Immature natural killer cell (primary cell): ENCODE results near the gene NFATC2. TPM values are rescaled to one million over a fixed set of nuclear protein-coding genes. Genes with fewer than 3 reads are reported as not detected.
A peak's percentile ranks its signal among the peaks of the same experiment; 100 is the strongest.

Source experiments
- DNase-seq, 3 donors: peaks; one replicate each; pipeline ENCODE4 v3.0.0; 2022; ENCODE audit warnings: mixed read lengths in 1 of 3
- H3K27ac Mint-ChIP-seq, 6 donors: one replicate each; pipeline ENCODE4 v1.8.0; 2020; ENCODE audit warnings: mixed read lengths in 6 of 6, mild to moderate bottlenecking in 5 of 6, inconsistent platforms in 4 of 6, moderate library complexity in 3 of 6
- H3K27me3 Mint-ChIP-seq, 3 donors: one replicate each; pipeline ENCODE4 v1.8.0; 2020 to 2021; ENCODE audit warnings: low read depth in 3 of 3, mild to moderate bottlenecking in 3 of 3, mixed read lengths in 3 of 3, moderate library complexity in 3 of 3, inconsistent platforms in 1 of 3
- H3K36me3 Mint-ChIP-seq, 3 donors: one replicate each; pipeline ENCODE4 v1.8.0; 2020; ENCODE audit warnings: mixed read lengths in 3 of 3, inconsistent platforms in 2 of 3, mild to moderate bottlenecking in 2 of 3
- H3K4me1 Mint-ChIP-seq, 2 donors: one replicate each; pipeline ENCODE4 v1.8.0; 2020; ENCODE audit warnings: inconsistent platforms in 2 of 2, mild to moderate bottlenecking in 2 of 2, mixed read lengths in 2 of 2, moderate library complexity in 1 of 2
- H3K4me3 Mint-ChIP-seq, 5 donors: one replicate each; pipeline ENCODE4 v1.8.0; 2020; ENCODE audit warnings: mild to moderate bottlenecking in 5 of 5, mixed read lengths in 5 of 5, inconsistent platforms in 3 of 5, moderate library complexity in 3 of 5
- H3K9me3 Mint-ChIP-seq, 6 donors: one replicate each; pipeline ENCODE4 v1.8.0; 2020; ENCODE audit warnings: mild to moderate bottlenecking in 6 of 6, mixed read lengths in 6 of 6, inconsistent platforms in 4 of 6, moderate library complexity in 3 of 6
- polyA plus RNA-seq, 3 donors: library from polyadenylated mRNA; unstranded; fragments of 300-500 nt; fragmentation: Illumina TruSeq; gene quantifications; one replicate each; pipeline ENCODE4 v1.2.3, GENCODE V29; 2021

Gene NFATC2
- polyA plus RNA-seq, 3 donors from 2014 or later = 14.5 to 101 (median 21.3) TPM

DNA sequence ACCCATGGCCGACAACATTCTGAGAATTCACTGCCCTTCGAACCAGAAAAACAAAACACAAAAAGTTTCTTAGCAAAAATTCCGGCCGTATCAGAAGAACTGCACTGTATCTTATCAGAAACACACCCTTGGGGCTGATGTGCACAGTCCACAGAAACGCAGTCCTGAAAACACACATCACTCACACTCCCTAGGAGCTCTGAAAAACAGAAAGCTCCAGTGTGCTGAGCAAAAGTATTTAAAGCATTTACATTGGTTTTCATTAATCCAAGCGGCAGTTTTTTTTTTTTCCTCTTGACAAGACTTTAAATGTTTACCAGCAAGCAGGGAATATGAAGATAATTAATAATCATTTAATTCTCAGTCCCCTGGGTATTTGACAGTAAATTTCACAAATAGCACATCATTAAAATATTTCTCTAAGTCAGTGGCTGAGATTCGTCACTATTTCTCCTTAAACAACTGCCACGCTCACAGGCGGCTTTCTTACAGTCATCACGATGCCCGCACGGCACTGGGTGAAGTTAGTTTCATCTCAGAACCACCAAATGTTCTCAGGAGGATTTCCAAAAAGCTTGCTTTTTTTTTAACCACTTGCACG, 13.3 kb downstream of the NFATC2 start:
- peaks cover 5 to 36% (median 16%) of the 10 kb centered on the region in 3 donors for H3K27me3 Mint-ChIP-seq
- H3K4me3 Mint-ChIP-seq = peak overlapping the region; percentile 48 to 79 (median 74)
- no peaks in the 10 kb centered on the region for H3K9me3 Mint-ChIP-seq
- peaks cover 0 to 21% (median 8%) of the 10 kb centered on the region in 3 donors for H3K36me3 Mint-ChIP-seq
- peaks cover 100% of the 10 kb centered on the region in 2 donors for H3K4me1 Mint-ChIP-seq
- peak in 2 of 3 donors; percentile 37 to 54 for DNase-seq
- peak overlapping the region; percentile 95 to 100 (median 100) for H3K27ac Mint-ChIP-seq

DNA sequence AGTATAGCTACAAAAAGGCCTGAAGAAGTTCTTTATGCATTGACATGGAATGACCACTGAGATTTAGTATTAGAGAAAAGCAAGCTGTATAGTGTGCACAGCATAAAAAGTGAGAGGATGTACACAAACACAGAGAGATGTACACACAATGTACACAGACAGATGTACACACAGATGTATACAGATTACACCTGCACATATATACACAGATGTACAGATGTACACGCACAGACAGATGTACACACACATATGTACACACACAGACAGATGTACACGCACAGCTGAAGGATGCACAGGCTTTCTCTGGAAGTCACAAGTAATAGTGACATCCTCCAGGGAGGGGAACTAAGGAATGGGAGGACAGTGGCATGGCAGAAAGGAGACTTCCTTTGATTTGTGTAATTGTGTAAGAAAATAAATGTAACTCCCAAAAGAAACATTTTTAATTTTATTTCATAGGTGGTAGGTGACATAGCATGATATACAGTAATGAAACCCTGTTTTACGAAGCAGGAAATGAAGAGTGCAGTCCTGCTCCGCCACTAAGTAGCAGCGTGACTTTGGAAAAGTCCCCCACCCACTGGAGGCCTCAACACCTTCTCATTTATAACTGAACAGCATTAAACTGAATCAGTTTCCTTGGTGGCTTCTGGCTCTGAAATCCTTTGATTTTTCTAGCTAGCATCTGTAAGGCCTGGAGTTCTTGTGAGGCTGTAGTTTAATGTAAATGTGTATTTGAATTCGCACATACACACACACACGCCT, 14.1 kb downstream of the NFATC2 start:
- peaks cover 0 to 21% (median 8%) of the 10 kb centered on the region in 3 donors for H3K36me3 Mint-ChIP-seq
- DNase-seq = peak in 1 of 3 donors; percentile 43
- peak overlapping the region; percentile 95 to 100 (median 100) for H3K27ac Mint-ChIP-seq
- H3K4me3 Mint-ChIP-seq = peak overlapping the region; percentile 48 to 79 (median 74)
- no peaks in the 10 kb centered on the region for H3K9me3 Mint-ChIP-seq
- peaks cover 5 to 34% (median 13%) of the 10 kb centered on the region in 3 donors for H3K27me3 Mint-ChIP-seq
- peaks cover 97% of the 10 kb centered on the region in 2 donors for H3K4me1 Mint-ChIP-seq

DNA sequence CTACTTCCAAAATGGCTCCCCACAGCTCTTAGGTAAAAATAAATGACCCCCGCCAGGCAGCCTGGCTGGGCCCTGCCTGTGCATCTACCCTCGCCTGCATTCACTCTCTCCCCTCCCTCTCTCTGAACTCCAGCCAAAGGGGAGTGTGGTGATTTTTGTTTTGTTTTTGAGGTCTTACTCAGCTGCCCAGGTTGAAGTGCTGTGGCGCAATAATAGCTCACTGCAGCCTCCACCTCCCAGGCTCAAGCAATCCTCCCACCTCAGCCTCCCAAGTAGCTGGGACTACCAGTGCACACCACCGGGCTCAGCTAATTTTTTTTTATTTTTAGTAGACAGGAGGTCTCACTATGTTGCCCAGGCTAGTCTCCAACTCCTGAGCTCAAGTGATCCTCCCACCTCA, 15.8 kb downstream of the NFATC2 start:
- Mint-ChIP-seq H3K9me3 (no peaks in the 10 kb centered on the region), H3K4me1 (peaks cover 92 to 94% of the 10 kb centered on the region in 2 donors), H3K36me3 (peaks cover 9 to 26% (median 12%) of the 10 kb centered on the region in 3 donors), H3K4me3 (peak overlapping the region; percentile 82 to 83 (median 82)), H3K27ac (peak overlapping the region; percentile 93 to 100 (median 98)), H3K27me3 (peaks cover 5 to 25% (median 11%) of the 10 kb centered on the region in 3 donors)
- no peak for DNase-seq

DNA sequence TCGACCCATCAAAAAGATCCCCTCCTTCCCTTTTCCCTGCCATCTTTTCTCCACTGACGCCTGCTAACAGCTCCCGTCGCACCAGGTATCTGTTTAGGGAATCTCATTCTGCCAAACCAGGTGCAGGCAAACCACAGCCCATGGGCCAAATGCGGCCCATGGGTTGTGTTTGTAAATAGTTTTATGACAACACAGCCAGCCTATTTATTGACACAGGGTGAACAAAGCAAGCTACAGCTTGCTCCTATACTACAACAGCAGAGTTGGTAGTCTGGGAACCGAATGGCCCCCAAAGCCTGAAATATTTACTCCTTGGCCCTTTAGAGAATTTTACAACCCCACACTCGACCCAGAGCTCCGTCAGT, 16.4 kb downstream of the NFATC2 start:
- DNase-seq = no peak
- Mint-ChIP-seq H3K4me3 (peak overlapping the region; percentile 82 to 83 (median 82)), H3K36me3 (peaks cover 12 to 25% (median 13%) of the 10 kb centered on the region in 3 donors), H3K9me3 (no peaks in the 10 kb centered on the region), H3K27me3 (peaks cover 5 to 19% (median 10%) of the 10 kb centered on the region in 3 donors), H3K4me1 (peaks cover 88 to 91% of the 10 kb centered on the region in 2 donors), H3K27ac (peak overlapping the region; percentile 93 to 100 (median 98))

- Mint-ChIP-seq H3K27me3 (peaks cover 3 to 14% (median 10%) of the 10 kb centered on the region in 3 donors), H3K27ac (peak overlapping the region; percentile 93 to 100 (median 98)), H3K9me3 (no peaks in the 10 kb centered on the region), H3K4me1 (peaks cover 86 to 87% of the 10 kb centered on the region in 2 donors), H3K36me3 (peaks cover 12 to 25% (median 13%) of the 10 kb centered on the region in 3 donors), H3K4me3 (peak overlapping the region; percentile 82 to 83 (median 82))
- peak; percentile 69 to 77 (median 74) for DNase-seq
Measured at GRCh38 chr20:51525241-51526105, 17.0 kb downstream of the NFATC2 start.

- DNase-seq = no peak
- H3K9me3 Mint-ChIP-seq = no peaks in the 10 kb centered on the region
- H3K4me1 Mint-ChIP-seq = peaks cover 79 to 82% of the 10 kb centered on the region in 2 donors
- peaks cover 0 to 10% (median 10%) of the 10 kb centered on the region in 3 donors for H3K27me3 Mint-ChIP-seq
- H3K36me3 Mint-ChIP-seq = peaks cover 14 to 30% (median 17%) of the 10 kb centered on the region in 3 donors
- H3K4me3 Mint-ChIP-seq = peak overlapping the region in 4 of 5 donors; percentile 27 to 82 (median 82)
- peak overlapping the region in 5 of 6 donors; percentile 93 to 100 (median 99) for H3K27ac Mint-ChIP-seq
Measured at GRCh38 chr20:51523276-51524013, 19.1 kb downstream of the NFATC2 start.

DNA sequence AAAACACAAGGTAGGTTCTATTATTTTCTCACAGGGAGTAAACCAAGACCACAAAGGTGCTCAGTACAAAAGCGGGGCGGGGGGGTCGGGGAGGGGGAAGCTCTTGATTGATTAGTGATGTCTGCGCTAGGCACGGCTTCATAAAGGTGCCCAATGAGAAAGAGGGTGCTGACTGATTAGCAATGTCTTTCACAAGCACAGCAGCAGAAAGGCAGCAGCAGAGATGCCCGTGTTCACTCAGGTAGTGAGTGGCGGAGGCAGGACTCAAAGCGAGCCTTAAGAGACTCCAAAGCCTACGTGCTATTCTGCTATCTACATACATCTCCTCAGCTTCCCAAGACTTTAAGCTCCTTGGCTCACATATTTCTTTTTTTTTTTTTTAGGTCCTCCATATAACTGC, 20.3 kb downstream of the NFATC2 start:
- Mint-ChIP-seq H3K4me1 (peaks cover 76 to 82% of the 10 kb centered on the region in 2 donors), H3K9me3 (no peaks in the 10 kb centered on the region), H3K4me3 (peak overlapping the region in 1 of 5 donors; percentile 29), H3K36me3 (peaks cover 21 to 40% (median 24%) of the 10 kb centered on the region in 3 donors), H3K27me3 (peaks cover 0 to 17% (median 10%) of the 10 kb centered on the region in 3 donors), H3K27ac (peak overlapping the region; percentile 78 to 90 (median 84))
- no peak for DNase-seq

DNA sequence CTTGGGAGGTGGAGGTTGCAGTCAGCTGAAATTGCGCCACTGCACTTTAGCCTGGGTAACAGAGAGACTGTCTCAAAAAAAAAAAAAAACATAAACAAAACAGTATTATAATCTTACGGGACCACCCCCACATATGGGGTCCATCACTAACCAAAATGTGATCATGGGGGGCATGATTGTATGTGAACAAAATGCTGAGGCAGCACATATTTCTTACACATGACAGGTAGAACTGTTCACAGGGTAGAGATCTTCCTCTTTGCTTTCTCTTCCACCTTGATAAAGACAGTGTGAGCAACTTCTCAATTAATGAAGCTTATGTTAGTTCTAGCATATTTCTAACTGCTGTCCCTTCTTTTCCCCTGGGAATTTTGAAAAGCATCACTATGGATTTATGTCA, 24.7 kb downstream of the NFATC2 start:
- Mint-ChIP-seq H3K27me3 (peaks cover 0 to 11% (median 2%) of the 10 kb centered on the region in 3 donors), H3K4me1 (peaks cover 79 to 88% of the 10 kb centered on the region in 2 donors), H3K27ac (peak overlapping the region; percentile 69 to 88 (median 82))

GRCh38 chr20:51516855-51517254, 25.7 kb downstream of the NFATC2 start:
- Mint-ChIP-seq H3K36me3 (peaks cover 42 to 57% (median 43%) of the 10 kb centered on the region in 3 donors), H3K4me1 (peaks cover 79 to 88% of the 10 kb centered on the region in 2 donors), H3K9me3 (no peaks in the 10 kb centered on the region), H3K27ac (peak overlapping the region; percentile 34 to 86 (median 80)), H3K4me3 (no peak overlapping the region), H3K27me3 (peaks cover 0 to 11% (median 2%) of the 10 kb centered on the region in 3 donors)
- DNase-seq = no peak

More for the DNA sequence above, 24.7 kb downstream of the NFATC2 start:
- DNase-seq = no peak
- Mint-ChIP-seq H3K9me3 (no peaks in the 10 kb centered on the region), H3K4me3 (peak overlapping the region in 1 of 5 donors; percentile 25), H3K36me3 (peaks cover 41 to 59% (median 44%) of the 10 kb centered on the region in 3 donors)

DNA sequence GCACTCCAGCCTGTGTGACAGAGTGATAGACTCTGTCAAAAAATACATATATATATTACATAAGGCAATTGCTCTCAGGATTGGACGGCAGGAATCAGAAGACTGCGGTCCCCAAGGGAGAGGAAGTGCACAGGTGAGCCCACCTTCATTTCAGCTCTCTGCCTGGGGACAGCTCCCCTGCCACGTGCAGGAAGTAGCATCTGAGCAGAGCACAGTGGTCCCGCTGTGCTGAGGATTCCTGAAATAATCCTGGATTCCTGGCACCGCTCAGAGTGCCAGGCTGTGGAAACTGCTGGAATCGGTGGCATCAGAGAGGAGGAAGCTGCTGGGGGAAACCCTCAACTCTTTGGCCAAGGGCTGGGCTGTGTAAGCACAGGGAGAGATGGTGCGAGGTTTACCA, 27.7 kb downstream of the NFATC2 start:
- no peak for DNase-seq
- Mint-ChIP-seq H3K27me3 (peaks cover 0 to 11% (median 2%) of the 10 kb centered on the region in 3 donors), H3K9me3 (no peaks in the 10 kb centered on the region), H3K4me1 (peaks cover 85 to 95% of the 10 kb centered on the region in 2 donors), H3K4me3 (peak overlapping the region in 3 of 5 donors; percentile 0 to 24 (median 20)), H3K36me3 (peaks cover 46 to 63% (median 50%) of the 10 kb centered on the region in 3 donors), H3K27ac (peak overlapping the region; percentile 58 to 100 (median 94))

DNA sequence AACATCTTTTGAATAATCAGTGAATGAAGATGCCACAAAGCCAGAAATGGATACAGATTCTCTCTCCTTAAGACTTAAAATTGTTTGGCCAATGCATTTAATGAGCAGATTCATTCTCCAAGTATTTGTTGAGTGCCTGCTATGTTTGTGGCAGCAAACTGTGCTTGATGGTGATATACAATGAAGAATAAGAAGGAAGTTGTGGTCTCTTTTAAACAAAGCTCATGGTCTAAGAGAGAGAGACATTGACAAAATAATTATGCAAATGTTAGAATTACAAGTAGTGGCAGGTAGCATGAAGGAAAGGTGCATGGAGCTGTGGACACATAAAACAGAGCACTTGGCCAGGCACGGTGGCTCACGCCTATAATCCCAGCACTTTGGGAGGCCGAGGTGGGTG, 28.3 kb downstream of the NFATC2 start:
- H3K4me1 Mint-ChIP-seq = peaks cover 90 to 99% of the 10 kb centered on the region in 2 donors
- peak overlapping the region; percentile 65 to 84 (median 77) for H3K4me3 Mint-ChIP-seq
- peaks cover 0 to 12% (median 2%) of the 10 kb centered on the region in 3 donors for H3K27me3 Mint-ChIP-seq
- H3K27ac Mint-ChIP-seq = peak overlapping the region; percentile 80 to 100 (median 94)
- H3K36me3 Mint-ChIP-seq = peaks cover 49 to 68% (median 56%) of the 10 kb centered on the region in 3 donors
- DNase-seq = no peak
- H3K9me3 Mint-ChIP-seq = no peaks in the 10 kb centered on the region

DNA sequence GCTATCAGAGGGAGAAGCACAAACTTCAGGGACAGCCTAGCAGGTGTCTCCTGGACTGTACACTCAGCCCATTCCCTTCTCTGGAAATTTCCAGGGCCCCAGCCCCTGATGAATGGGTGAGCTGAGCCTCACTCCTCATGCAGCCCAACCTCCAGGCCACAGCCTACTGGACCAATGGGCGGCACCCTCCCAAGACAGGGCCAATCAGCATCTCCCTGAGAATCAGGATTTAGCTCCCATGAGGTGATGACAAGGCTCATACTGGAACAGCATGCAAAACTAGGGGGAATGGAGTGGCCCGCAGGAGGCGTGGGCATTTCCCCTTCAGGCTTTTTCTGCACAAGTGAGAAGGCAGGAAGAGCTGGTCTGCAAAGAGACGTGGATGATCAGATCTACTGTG, 29.0 kb downstream of the NFATC2 start:
- Mint-ChIP-seq H3K36me3 (peaks cover 51 to 72% (median 60%) of the 10 kb centered on the region in 3 donors), H3K4me3 (peak overlapping the region; percentile 65 to 84 (median 77)), H3K27me3 (peaks cover 0 to 12% (median 6%) of the 10 kb centered on the region in 3 donors), H3K4me1 (peaks cover 91 to 99% of the 10 kb centered on the region in 2 donors), H3K9me3 (no peaks in the 10 kb centered on the region), H3K27ac (peak overlapping the region; percentile 80 to 100 (median 94))
- no peak for DNase-seq
